GM21619 (cell line): ENCODE measurements around the gene SLC34A3.
"Not testable (repeated sequence)": the region's sequence is repeated elsewhere in the genome, so short reads cannot be mapped to it uniquely, and the experiment has no call there.

Experiments
- ATAC-seq: cut with Tn5 transposase; IDR thresholded peaks from one replicate; pipeline ENCODE4 v1.9.1; 2021; ENCODE audit not compliant: unreplicated experiment

Gene SLC34A3

GRCh38 chr9:137255448-137256114 lies 24.9 kb downstream of the SLC34A3 start:
- peak; percentile 31 for ATAC-seq

- ATAC-seq, result no peak
These were observed 25.7 kb downstream of the SLC34A3 start for GRCh38 chr9:137256362-137256761.

- ATAC-seq, result no peak
These were observed 26.2 kb downstream of the SLC34A3 start for GRCh38 chr9:137256856-137257255.

- not testable (repeated sequence) for ATAC-seq
These were observed 31.6 kb downstream of the SLC34A3 start for GRCh38 chr9:137262173-137262908.

GRCh38 chr9:137262909-137263285 lies 32.2 kb downstream of the SLC34A3 start:
- ATAC-seq, result no peak

GRCh38 chr9:137263506-137263905 lies 32.8 kb downstream of the SLC34A3 start:
- no peak for ATAC-seq

GRCh38 chr9:137264067-137264466 lies 33.4 kb downstream of the SLC34A3 start:
- no peak for ATAC-seq

GRCh38 chr9:137265496-137266161 lies 34.9 kb downstream of the SLC34A3 start:
- no peak for ATAC-seq

GRCh38 chr9:137266162-137266527 lies 35.4 kb downstream of the SLC34A3 start:
- no peak for ATAC-seq

- no peak for ATAC-seq
These were observed 36.1 kb downstream of the SLC34A3 start for GRCh38 chr9:137266585-137267453.

- ATAC-seq, result no peak
These were observed 37.2 kb downstream of the SLC34A3 start for GRCh38 chr9:137267933-137268355.

- no peak for ATAC-seq
These were observed 38.0 kb downstream of the SLC34A3 start for GRCh38 chr9:137268538-137269201.

- no peak for ATAC-seq
These were observed 38.6 kb downstream of the SLC34A3 start for GRCh38 chr9:137269231-137269772.

GRCh38 chr9:137270929-137271695 lies 40.4 kb downstream of the SLC34A3 start:
- ATAC-seq, result no peak

- ATAC-seq, result no peak
These were observed 41.0 kb downstream of the SLC34A3 start for GRCh38 chr9:137271696-137272076.

- no peak for ATAC-seq
These were observed 41.8 kb downstream of the SLC34A3 start for GRCh38 chr9:137272241-137273094.

GRCh38 chr9:137273095-137273490 lies 42.4 kb downstream of the SLC34A3 start:
- ATAC-seq, result no peak

- ATAC-seq, result no peak
These were observed 43.1 kb downstream of the SLC34A3 start for GRCh38 chr9:137273611-137274320.
